SK-N-SH treated with all-trans-retinoic acid at 6 μM for 48 hours (cell line): ENCODE measurements around the gene SFMBT2.

Experiments used
- ATAC-seq: fragments of 200-7000 bp; cut with Tn5 transposase; 3 replicates; pipeline ENCODE4 v1.9.1; 2020; ENCODE audit warnings: mild to moderate bottlenecking, moderate library complexity
- ARNTL ChIP-seq: fragments of 450-650 bp; formaldehyde crosslinking; IDR thresholded peaks from 2 replicates; pipeline ENCODE4 v1.5.0; 2020; ENCODE audit warnings: low read depth, mild to moderate bottlenecking, moderate library complexity, borderline replicate concordance
- BACH2 ChIP-seq: fragments of 250-450 bp; sonication (Bioruptor Pico); IDR thresholded peaks from 2 replicates; pipeline ENCODE4 v1.9.0; 2021; ENCODE audit warnings: mild to moderate bottlenecking, borderline replicate concordance
- CREB5 ChIP-seq: fragments of 250-450 bp; sonication (Bioruptor Pico); IDR thresholded peaks from 2 replicates; pipeline ENCODE4 v1.5.1; 2020; ENCODE audit warnings: low read depth, mild to moderate bottlenecking, moderate library complexity
- CSDC2 ChIP-seq: fragments of 250-450 bp; sonication (Bioruptor Pico); IDR thresholded peaks from 2 replicates; pipeline ENCODE4 v1.5.0; 2020; ENCODE audit warnings: mild to moderate bottlenecking, moderate library complexity
- CSRNP3 ChIP-seq: fragments of 250-450 bp; sonication (Bioruptor Pico); IDR thresholded peaks from 2 replicates; pipeline ENCODE4 v1.5.1; 2021; ENCODE audit warnings: mild to moderate bottlenecking, moderate library complexity
- ESRRG ChIP-seq: fragments of 250-450 bp; sonication (Bioruptor Pico); IDR thresholded peaks from 2 replicates; pipeline ENCODE4 v1.6.1; 2021; ENCODE audit warnings: mild to moderate bottlenecking
- ISL1 ChIP-seq: fragments of 250-450 bp; sonication (Bioruptor Pico); IDR thresholded peaks from 2 replicates; pipeline ENCODE4 v2.1.2; 2022; ENCODE audit warnings: mild to moderate bottlenecking, moderate library complexity
- OSR1 ChIP-seq: fragments of 250-450 bp; sonication (Bioruptor Pico); IDR thresholded peaks from 2 replicates; pipeline ENCODE4 v1.8.0; 2022; ENCODE audit warnings: moderate library complexity, mild to moderate bottlenecking, inconsistent platforms
- PATZ1 ChIP-seq: fragments of 250-450 bp; sonication (Bioruptor Pico); IDR thresholded peaks from 2 replicates; pipeline ENCODE4 v1.8.0; 2020; ENCODE audit warnings: mild to moderate bottlenecking, moderate library complexity, borderline replicate concordance
- PPARA ChIP-seq: fragments of 250-450 bp; sonication (Bioruptor Pico); IDR thresholded peaks from 2 replicates; pipeline ENCODE4 v1.5.0; 2020; ENCODE audit warnings: mild to moderate bottlenecking, borderline replicate concordance
- RARB ChIP-seq: fragments of 250-450 bp; sonication (Bioruptor Pico); IDR thresholded peaks from 2 replicates; pipeline ENCODE4 v1.8.0; 2021; ENCODE audit warnings: mild to moderate bottlenecking, moderate library complexity
- SNAI2 ChIP-seq: fragments of 250-450 bp; sonication (Bioruptor Pico); IDR thresholded peaks from 2 replicates; pipeline ENCODE4 v1.5.0; 2020; ENCODE audit warnings: mild to moderate bottlenecking, moderate library complexity
- TCF4 ChIP-seq: fragments of 250-450 bp; sonication (Bioruptor Pico); IDR thresholded peaks from 2 replicates; pipeline ENCODE4 v1.8.0; 2021; ENCODE audit warnings: mild to moderate bottlenecking, moderate library complexity, borderline replicate concordance
- TOX ChIP-seq: fragments of 250-450 bp; sonication (Bioruptor Pico); IDR thresholded peaks from 2 replicates; pipeline ENCODE4 v1.8.0; 2021; ENCODE audit warnings: mild to moderate bottlenecking, moderate library complexity, borderline replicate concordance
- ZFP3 ChIP-seq: fragments of 250-450 bp; sonication (Bioruptor Pico); IDR thresholded peaks from 2 replicates; pipeline ENCODE4 v1.5.0; 2020; ENCODE audit warnings: mild to moderate bottlenecking, moderate library complexity
- ZFP30 ChIP-seq: fragments of 450-650 bp; formaldehyde crosslinking; IDR thresholded peaks from 2 replicates; pipeline ENCODE4 v1.5.0; 2022; ENCODE audit warnings: mild to moderate bottlenecking, moderate library complexity
- ZNF70 ChIP-seq: fragments of 450-650 bp; formaldehyde crosslinking; IDR thresholded peaks from 2 replicates; pipeline ENCODE4 v1.5.0; 2020; ENCODE audit warnings: mild to moderate bottlenecking, moderate library complexity
- ZNF8 ChIP-seq: fragments of 450-650 bp; formaldehyde crosslinking; IDR thresholded peaks from 2 replicates; pipeline ENCODE4 v1.5.0; 2020; ENCODE audit warnings: mild to moderate bottlenecking, moderate library complexity
- TF ChIP-seq, protein P1 (sequence below): fragments of 250-450 bp; sonication (Bioruptor Pico); IDR thresholded peaks from 2 replicates; pipeline ENCODE4 v1.8.0; 2021; ENCODE audit warnings: low read depth, mild to moderate bottlenecking, moderate library complexity, borderline replicate concordance

The SFMBT2 gene

DNA sequence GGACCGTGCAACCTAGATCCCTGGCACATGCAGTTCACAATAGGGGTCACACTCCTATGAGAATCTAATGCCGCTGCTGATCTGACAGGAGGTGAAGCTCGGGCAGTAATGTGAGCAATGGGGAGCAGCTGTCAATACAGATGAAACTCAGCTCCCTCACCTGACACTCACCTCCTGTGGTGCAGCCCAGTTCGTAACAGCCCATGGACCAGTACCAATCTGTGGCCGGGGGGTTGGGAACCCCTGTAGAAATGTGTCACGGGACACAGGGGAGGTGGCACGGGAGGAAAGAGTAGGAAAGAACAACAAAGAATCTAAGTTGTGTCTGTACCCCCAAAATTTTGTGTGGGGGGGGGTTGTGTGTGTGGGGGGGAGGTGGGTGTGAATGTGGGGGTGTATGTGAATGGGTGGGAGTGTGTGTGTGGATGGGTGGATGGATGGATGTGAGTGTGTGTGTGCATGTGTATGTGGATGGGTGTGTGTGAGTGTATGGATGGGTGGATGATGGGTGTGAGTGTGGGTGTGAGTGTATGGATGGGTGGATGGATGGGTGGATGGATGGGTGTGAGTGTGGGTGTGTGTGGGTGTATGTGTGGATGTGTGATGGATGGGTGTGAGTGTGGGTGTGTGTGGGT, 33.1 kb downstream of the SFMBT2 start:
- no peak for TF ChIP-seq ISL1 (CRISPR knock-in tag)
- no peak for TF ChIP-seq ARNTL (CRISPR knock-in tag)
- no peak for TF ChIP-seq CSRNP3
- TF ChIP-seq SNAI2 (CRISPR knock-in tag), result no peak
- no peak for TF ChIP-seq CREB5 (CRISPR knock-in tag)
- TF ChIP-seq PATZ1 (CRISPR knock-in tag), result no peak
- no peak for TF ChIP-seq ZFP3 (CRISPR knock-in tag)
- TF ChIP-seq ZNF70 (CRISPR knock-in tag), result no peak
- ATAC-seq, result no peak

GRCh38 chr10:7374795-7375194, 36.0 kb downstream of the SFMBT2 start:
- TF ChIP-seq RARB (CRISPR knock-in tag) (no peak), PATZ1 (CRISPR knock-in tag) (no peak), ZNF70 (CRISPR knock-in tag) (no peak)
- TF ChIP-seq, protein P1, sequence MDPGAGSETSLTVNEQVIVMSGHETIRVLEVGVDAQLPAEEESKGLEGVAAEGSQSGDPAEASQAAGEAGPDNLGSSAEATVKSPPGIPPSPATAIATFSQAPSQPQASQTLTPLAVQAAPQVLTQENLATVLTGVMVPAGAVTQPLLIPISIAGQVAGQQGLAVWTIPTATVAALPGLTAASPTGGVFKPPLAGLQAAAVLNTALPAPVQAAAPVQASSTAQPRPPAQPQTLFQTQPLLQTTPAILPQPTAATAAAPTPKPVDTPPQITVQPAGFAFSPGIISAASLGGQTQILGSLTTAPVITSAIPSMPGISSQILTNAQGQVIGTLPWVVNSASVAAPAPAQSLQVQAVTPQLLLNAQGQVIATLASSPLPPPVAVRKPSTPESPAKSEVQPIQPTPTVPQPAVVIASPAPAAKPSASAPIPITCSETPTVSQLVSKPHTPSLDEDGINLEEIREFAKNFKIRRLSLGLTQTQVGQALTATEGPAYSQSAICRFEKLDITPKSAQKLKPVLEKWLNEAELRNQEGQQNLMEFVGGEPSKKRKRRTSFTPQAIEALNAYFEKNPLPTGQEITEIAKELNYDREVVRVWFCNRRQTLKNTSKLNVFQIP, result no peak
- ATAC-seq, result no peak

DNA sequence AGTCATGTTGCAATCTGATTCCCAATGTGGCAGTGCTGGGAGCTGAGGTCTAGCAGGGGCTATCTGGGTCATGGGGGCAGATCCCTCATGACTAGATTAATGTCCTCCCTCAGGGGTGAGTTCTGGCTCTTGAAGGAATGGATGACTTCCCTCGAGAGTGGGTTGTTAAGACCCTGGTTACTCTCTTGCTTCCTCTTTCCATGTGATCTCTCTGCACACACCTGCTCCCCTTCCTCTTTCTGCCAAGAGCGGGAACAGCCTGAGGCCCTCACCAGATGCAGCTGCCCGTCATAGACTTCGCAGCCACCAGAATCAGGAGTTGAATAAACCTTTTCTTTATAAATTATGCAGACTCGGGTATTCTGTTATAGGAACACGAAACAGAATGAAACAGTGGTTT, 37.8 kb downstream of the SFMBT2 start:
- no peak for ATAC-seq
- TF ChIP-seq, protein P1, result no peak
- no peak for TF ChIP-seq ZNF8
- TF ChIP-seq RARB (CRISPR knock-in tag), result no peak
- TF ChIP-seq PATZ1 (CRISPR knock-in tag), result no peak
- TF ChIP-seq ZNF70 (CRISPR knock-in tag), result no peak
- no peak for TF ChIP-seq PPARA (CRISPR knock-in tag)
- TF ChIP-seq ZFP30, result no peak
- TF ChIP-seq CSDC2 (CRISPR knock-in tag), result no peak
- TF ChIP-seq ISL1 (CRISPR knock-in tag), result no peak
- no peak for TF ChIP-seq ESRRG (CRISPR knock-in tag)
- no peak for TF ChIP-seq TCF4 (CRISPR knock-in tag)
- no peak for TF ChIP-seq TOX
- no peak for TF ChIP-seq ZFP3 (CRISPR knock-in tag)
- no peak for TF ChIP-seq OSR1 (CRISPR knock-in tag)
- no peak for TF ChIP-seq ARNTL (CRISPR knock-in tag)
- TF ChIP-seq BACH2 (CRISPR knock-in tag), result no peak
- no peak for TF ChIP-seq CSRNP3
